ENCODE measurements around the gene TEX29.

TEX29 gene

DNA sequence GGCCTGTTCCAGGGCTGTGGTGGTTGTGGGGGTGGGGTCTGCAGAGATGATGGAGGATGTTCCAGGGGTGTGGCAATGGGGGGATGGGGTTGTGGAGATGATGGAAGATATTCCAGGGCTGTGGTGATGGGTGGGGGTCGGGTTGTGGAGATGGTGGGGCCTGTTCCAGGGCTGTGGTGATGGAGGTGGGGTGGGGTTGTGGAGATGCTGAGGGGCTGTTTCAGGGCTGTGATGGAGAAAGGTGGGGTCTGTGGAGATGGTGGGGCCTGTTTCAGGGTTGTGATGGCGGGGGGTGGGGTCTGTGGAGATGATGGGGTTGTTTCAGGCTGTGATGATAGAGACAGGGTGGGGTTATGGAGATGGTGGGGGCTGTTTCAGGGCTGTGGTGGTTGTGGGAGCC lies 62.0 kb downstream of the TEX29 start:
- DNase-seq (ENCODE audit: insufficient read length) (no peak), FAIRE-seq (no peak)
- TF ChIP-seq TAF1 (IDR thresholded peaks at IDR 0.05; ENCODE audit: borderline replicate concordance, low read depth, low read length) (no peak), POLR2A (IDR thresholded peaks at IDR 0.05; ENCODE audit: low read depth, low read length) (no peak), POLR2AphosphoS5 (IDR thresholded peaks at IDR 0.05; ENCODE audit: low read depth, low read length) (no peak)

DNA sequence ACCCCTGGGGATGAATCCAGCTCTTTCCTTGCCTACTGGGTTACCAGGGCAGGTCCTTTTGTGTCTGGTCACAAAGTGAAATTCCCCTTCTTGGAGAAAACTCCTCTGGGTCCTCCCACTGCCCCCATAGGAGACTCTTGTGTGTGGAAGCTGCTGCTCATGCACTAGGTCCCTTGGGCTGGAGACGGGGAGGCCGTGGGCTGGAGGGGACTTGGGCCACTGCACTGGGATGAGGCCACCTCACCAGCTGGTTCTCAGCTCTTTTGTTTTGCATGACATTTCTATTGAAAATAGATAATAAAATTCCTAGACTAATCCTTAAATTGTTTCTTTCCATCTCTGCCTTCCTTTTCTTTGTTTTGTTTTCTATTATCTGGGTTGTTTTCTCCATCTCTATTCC lies 62.4 kb downstream of the TEX29 start:
- FAIRE-seq (no peak), DNase-seq (ENCODE audit: insufficient read length) (no peak)
- TF ChIP-seq POLR2A (IDR thresholded peaks at IDR 0.05; ENCODE audit: low read depth, low read length) (no peak), POLR2AphosphoS5 (IDR thresholded peaks at IDR 0.05; ENCODE audit: low read depth, low read length) (no peak), TAF1 (IDR thresholded peaks at IDR 0.05; ENCODE audit: borderline replicate concordance, low read depth, low read length) (no peak)

- TF ChIP-seq TAF1 (IDR thresholded peaks at IDR 0.05; ENCODE audit: borderline replicate concordance, low read depth, low read length) (no peak), POLR2A (IDR thresholded peaks at IDR 0.05; ENCODE audit: low read depth, low read length) (no peak)
- DNase-seq (ENCODE audit: insufficient read length) (no peak), FAIRE-seq (no peak)
Measured at GRCh38 chr13:111383591-111384440, 63.4 kb downstream of the TEX29 start.

DNA sequence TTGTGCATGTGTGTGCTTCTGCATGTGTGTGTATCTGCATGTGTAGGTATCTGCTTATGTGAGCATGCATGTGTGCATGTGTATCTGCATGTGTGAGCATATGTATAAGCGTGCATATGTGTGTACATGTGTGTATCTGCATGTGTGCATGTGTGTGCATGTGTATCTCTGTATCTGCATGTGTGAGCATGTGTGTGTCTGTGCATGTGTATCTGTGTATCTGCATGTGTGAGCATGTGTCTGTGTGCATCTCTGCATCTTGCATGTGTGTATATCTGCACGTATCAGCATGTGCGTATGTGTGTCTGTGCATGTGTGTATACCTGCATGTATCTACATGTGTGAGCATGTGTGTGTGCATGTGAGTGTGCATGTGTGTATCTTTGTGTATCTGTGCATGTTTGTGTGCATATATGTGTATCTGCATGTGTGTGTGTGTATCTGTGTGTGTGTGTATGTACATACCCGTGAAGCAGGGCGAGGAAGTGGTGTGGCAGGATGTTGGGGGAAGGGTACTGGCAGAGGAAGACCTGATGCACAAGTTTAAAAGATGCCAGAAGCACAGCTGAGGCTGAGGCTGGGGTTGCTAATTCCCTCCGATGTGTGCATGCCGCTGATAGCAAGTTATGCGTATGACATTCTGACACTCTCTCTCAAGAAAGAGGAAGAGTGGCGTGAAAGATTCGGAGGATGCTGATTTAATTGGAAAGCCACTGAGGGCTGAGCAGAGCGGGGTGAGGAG lies 64.2 kb downstream of the TEX29 start:
- no peak for TF ChIP-seq POLR2AphosphoS5 (IDR thresholded peaks at IDR 0.05; ENCODE audit: low read depth, low read length)
- TF ChIP-seq TAF1 (IDR thresholded peaks at IDR 0.05; ENCODE audit: borderline replicate concordance, low read depth, low read length): no peak
- FAIRE-seq (no peak), DNase-seq (ENCODE audit: insufficient read length) (no peak)

- TF ChIP-seq TAF1 (IDR thresholded peaks at IDR 0.05; ENCODE audit: borderline replicate concordance, low read depth, low read length) (no peak), POLR2AphosphoS5 (IDR thresholded peaks at IDR 0.05; ENCODE audit: low read depth, low read length) (no peak), POLR2A (IDR thresholded peaks at IDR 0.05; ENCODE audit: low read depth, low read length) (no peak)
- DNase-seq (ENCODE audit: insufficient read length) (no peak), FAIRE-seq (no peak)
Measured at GRCh38 chr13:111385183-111385857, 64.9 kb downstream of the TEX29 start.

GRCh38 chr13:111387026-111387871 lies 66.8 kb downstream of the TEX29 start:
- DNase-seq (ENCODE audit: insufficient read length): no peak
- TF ChIP-seq TAF1 (IDR thresholded peaks at IDR 0.05; ENCODE audit: borderline replicate concordance, low read depth, low read length): no peak
- TF ChIP-seq POLR2A (IDR thresholded peaks at IDR 0.05; ENCODE audit: low read depth, low read length): no peak
- TF ChIP-seq POLR2AphosphoS5 (IDR thresholded peaks at IDR 0.05; ENCODE audit: low read depth, low read length): no peak
- FAIRE-seq: no peak

GRCh38 chr13:111387945-111388600 lies 67.6 kb downstream of the TEX29 start:
- no peak for FAIRE-seq

GRCh38 chr13:111388851-111389500 lies 68.5 kb downstream of the TEX29 start:
- TF ChIP-seq POLR2AphosphoS5 (IDR thresholded peaks at IDR 0.05; ENCODE audit: low read depth, low read length) (no peak), POLR2A (IDR thresholded peaks at IDR 0.05; ENCODE audit: low read depth, low read length) (no peak), TAF1 (IDR thresholded peaks at IDR 0.05; ENCODE audit: borderline replicate concordance, low read depth, low read length) (no peak)
- FAIRE-seq: no peak
- DNase-seq (ENCODE audit: insufficient read length): no peak

More at GRCh38 chr13:111387945-111388600, 67.6 kb downstream of the TEX29 start:
- TF ChIP-seq TAF1 (IDR thresholded peaks at IDR 0.05; ENCODE audit: borderline replicate concordance, low read depth, low read length): no peak
- no peak for TF ChIP-seq POLR2AphosphoS5 (IDR thresholded peaks at IDR 0.05; ENCODE audit: low read depth, low read length)
- no peak for TF ChIP-seq POLR2A (IDR thresholded peaks at IDR 0.05; ENCODE audit: low read depth, low read length)
- DNase-seq (ENCODE audit: insufficient read length): no peak

DNA sequence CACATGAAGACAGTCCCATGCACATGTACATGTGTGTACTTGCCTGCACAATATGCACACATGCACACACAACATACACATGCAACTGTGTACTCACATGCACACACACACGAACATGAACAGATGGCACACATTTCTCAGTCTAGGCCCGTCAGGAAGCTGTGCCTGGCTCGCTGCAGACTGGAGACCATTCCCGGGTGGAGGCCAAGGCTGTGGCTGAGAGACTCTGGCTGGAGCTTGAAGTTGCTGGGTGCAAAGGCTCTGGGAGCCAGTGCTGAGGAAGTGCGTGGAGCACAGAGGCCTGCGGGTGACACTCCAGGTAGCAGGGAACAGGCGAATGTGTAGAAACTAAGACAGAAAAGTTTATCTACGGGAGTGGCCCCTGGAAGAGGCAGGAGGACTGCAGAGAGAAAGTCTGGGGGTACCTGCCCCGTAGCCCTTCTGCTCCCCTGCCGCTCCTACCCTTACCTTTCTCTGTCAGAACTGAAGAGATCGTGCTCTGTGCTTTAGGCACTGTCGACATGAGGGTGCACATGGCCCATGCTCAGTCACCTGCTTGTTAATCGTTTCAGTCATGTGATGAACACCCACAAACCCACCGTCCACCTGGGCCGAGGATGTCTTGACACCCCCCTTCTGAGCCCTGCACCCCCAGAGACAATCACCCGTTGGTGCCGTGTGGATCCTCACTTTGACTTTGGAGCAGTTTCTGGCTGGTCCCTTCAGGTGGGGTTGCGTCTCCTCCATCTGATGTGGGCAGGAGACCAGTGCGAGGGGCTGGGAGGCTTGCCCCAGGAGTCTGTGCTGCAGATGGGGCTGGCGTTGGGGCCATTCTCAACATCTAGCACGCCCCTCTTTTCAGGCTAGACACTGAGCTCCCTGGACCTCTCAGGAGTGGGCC lies 69.4 kb downstream of the TEX29 start:
- FAIRE-seq (no peak), DNase-seq (ENCODE audit: insufficient read length) (no peak)
- TF ChIP-seq POLR2AphosphoS5 (IDR thresholded peaks at IDR 0.05; ENCODE audit: low read depth, low read length) (no peak), TAF1 (IDR thresholded peaks at IDR 0.05; ENCODE audit: borderline replicate concordance, low read depth, low read length) (no peak), POLR2A (IDR thresholded peaks at IDR 0.05; ENCODE audit: low read depth, low read length) (no peak)

Data from GM12892 (cell line).